Non-pigmented ciliary epithelial cell (primary cell): ENCODE results near the gene COBL.

Experiments used
- DNase-seq: peaks from one replicate; pipeline ENCODE4 v3.0.0-alpha.2; 2010; ENCODE audit warnings: low read depth

COBL gene

GRCh38 chr7:51118628-51119027 is 198.0 kb downstream of the COBL start:
- no peak for DNase-seq

DNA sequence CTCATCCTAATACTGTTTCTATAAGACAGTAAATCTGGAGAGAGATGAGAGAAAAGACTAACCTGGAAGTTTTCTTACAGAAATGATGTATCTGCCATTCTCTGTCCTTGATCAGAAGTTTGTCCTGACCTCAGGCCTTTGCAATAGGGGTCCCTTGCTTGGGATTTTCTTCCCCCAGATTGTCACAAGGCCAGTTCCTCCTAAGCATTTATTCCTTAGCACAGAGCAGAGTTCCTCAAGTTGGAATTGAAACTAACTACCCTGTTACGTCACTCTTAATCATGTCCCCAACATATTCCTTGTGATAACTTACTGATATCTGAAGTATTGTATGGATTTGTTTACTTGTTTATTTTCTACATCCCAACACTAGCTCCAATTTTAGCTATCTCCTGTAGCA is 202.1 kb downstream of the COBL start:
- no peak for DNase-seq

GRCh38 chr7:51113962-51114361 is 202.6 kb downstream of the COBL start:
- DNase-seq: no peak

GRCh38 chr7:51113560-51113959 is 203.0 kb downstream of the COBL start:
- DNase-seq: no peak

DNA sequence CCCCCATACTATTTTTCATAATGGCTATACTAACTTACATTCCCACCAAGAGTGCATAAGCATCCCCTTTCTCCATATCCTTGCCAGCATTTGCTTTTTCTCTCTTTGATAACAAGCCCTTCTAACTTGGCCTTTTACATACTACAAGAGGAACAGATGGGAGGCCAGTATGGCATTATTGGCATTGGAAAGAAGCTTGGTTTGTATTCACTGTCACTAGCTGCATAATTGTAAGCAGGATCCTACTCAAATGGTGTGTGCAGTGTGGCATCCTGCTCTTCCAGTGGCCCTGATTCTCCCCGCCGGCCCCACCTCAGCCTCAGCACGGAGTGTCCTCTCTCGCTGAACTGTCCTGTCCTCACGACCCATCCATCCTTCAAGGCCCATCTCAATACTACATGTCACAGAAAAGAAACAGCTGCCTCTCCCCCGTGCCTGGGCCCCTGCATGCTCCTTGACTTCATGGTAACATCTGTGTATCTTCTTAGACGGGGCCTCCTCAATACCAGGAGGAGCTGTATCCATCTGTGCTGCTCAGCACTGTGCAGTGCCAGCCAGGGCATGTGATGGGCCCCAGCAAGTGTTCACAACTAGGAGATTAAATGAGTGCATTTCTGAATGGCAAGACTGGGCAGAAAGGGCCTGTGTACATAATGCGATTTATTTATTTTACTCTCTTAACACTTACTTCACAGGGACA is 205.2 kb downstream of the COBL start:
- DNase-seq: no peak

DNA sequence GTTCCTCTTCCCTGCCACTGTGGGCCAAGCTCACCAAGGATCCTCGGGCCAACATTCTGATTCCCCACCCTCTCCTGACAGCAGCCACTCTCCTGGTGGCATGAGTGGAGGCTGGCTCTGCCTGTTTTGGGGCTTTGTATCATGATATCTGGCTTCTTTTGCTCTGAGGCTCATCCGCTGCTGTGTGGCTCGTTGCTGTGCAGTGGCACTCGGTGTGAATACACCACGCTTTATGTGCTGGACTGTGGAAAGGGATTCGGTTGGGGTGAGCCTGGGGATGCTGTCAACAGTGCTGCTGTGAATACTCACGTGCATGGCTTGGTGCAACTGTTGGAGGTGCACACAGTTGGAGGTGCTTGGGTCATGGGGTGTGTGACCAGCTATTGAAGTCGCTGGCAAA is 208.5 kb downstream of the COBL start:
- DNase-seq: no peak

DNA sequence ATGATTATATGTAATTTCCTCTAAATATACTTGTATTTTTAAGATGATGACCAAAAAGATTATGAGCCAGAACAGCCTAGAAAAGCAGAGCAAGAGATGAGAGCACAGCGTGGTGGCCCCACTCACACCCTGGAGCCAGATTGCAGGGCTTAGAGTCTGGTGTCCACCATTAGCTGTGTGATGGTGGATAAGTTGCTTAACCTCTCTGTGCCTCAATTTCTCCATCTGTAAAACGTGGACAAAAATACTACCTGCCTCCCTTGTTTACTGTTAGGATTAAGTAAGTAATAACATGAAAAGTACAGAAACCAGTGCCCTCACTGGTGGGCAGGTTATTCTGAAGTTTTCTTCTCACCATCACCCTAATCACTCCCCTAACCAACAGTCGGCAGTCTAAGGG is 212.3 kb downstream of the COBL start:
- no peak for DNase-seq

- no peak for DNase-seq
Observed at GRCh38 chr7:51103718-51104117, 212.9 kb downstream of the COBL start.

DNA sequence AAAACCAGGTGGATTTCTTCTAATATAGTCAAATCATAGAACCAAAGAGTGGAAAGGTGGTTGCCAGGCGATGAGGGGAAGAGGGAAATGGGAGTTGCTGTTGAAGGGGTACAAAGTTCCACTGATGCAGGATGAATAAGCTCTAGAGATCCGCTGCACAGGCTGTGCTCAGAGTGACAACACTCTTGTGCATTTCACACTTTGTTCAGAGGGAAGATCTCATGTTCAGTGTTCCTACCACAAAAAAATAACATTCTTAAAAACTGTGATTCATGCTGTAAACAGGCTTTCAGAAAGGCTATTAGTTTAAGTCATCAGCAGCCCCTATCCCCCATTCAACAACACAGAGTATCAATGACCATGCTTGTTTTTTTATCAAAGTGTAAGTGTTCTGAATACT is 213.8 kb downstream of the COBL start:
- DNase-seq: peak; percentile 30

DNA sequence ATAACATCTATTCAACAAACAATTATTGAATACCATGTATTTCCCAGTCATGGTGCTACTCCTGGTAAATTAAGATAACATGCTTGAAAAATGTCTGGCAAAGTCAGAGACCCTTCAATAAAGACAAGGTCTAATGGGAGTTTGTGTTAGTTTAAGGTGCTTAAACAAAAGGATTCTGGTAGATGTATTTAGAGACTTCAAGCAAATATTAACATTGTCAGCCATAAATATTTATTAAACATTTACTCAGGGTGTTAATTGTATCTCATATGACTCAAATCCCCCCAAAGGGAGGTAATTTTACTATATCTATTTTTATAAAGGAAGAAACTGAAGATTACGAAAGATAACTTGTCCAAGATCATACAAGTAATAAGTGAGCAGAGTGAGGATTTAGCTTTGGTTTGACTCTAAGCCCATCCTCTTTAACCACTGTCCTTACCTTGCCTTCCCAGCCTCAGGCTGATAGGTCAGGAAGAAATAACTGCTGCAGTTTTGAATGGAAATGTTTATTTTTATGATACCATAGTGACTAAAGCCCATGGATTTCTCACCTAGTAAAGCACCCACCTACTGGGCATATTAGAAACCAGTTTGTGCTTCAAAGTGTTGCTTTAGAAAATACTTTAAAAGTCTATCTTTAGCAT is 215.4 kb downstream of the COBL start:
- DNase-seq: no peak

- DNase-seq: no peak
Observed at GRCh38 chr7:51090411-51090810, 226.2 kb downstream of the COBL start.

- no peak for DNase-seq
Observed at GRCh38 chr7:51085034-51085692, 231.4 kb downstream of the COBL start.

GRCh38 chr7:51084121-51084520 is 232.5 kb downstream of the COBL start:
- no peak for DNase-seq

GRCh38 chr7:51082940-51083533 is 233.6 kb downstream of the COBL start:
- no peak for DNase-seq

- DNase-seq: no peak
Observed at GRCh38 chr7:51082096-51082840, 234.3 kb downstream of the COBL start.

- no peak for DNase-seq
Observed at GRCh38 chr7:51081270-51081890, 235.2 kb downstream of the COBL start.

DNA sequence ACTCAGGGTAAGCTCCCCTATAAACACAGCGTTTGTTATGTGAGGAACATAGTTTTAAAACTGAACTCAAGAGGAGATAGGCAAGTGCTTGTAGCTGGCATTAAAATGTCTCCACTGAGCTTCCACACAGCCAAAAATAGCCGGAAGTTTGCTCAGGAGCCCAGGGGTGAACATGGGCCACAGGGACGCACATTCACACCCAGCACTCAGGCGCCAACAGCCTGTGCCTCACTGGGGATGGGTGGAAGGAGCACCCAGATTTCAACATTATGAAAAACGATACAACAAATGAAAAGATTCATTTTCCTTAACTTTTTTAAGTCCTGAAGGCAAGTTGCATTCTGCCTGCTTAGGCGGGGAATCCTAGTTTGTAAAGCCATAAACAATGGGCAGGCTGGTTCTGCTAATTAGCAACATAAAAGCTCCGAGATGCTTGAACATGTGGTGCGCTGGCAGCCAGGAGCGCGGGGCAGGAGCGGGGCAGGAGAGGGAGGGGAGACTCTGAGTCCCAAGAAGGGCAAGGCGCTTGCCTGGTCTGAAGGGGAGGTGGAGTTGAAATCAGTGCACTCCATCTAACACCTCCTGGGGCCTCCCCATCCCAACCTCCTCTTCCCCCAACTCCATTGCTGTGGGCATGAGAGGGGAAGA is 235.9 kb downstream of the COBL start:
- DNase-seq: no peak

GRCh38 chr7:51080216-51080615 is 236.4 kb downstream of the COBL start:
- DNase-seq: no peak

- DNase-seq: no peak
Observed at GRCh38 chr7:51079494-51079893, 237.1 kb downstream of the COBL start.

DNA sequence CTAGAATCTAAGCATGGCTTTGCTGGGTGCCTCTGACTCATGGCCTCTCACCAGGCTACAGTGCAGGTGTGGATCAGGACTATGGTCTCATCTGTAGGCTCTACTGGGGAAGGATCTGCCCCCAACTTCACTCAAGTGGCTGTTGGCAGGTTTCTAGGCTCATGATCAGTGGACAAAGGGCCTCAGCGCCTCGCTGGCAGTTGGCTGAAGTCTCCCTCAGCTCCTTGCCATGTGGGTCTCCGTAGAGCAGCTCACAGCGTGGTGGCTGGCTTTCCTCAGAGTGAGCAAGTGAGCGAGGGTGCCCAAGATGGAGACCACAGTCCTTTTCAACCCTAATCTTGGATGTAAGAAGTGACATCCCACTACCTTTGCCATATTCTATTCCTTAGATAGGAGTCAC is 238.0 kb downstream of the COBL start:
- no peak for DNase-seq

DNA sequence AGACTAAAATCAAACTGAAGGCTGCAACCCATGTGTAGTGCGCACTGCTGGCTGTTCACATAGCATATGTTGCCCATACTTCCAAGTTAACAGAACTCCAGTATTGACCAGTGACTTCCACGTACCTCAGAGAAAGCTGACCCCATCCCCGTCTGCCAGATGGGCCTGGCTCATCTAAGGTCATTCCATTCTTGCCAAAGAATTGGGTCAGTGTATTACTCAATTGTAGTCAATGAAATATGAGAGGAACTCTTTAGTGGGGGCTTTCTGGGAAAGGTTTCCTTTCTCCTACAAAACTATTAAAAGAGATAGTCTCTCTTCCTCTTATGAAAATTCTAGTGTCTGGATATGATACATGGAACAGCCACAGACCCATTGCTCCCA is 238.6 kb downstream of the COBL start:
- DNase-seq: no peak
